Stomach (tissue), 4 donors: ENCODE measurements around the gene PDXDC1.

ENCODE experiments used
- POLR2A ChIP-seq, 4 donors: fragments of 450-650 bp; IDR thresholded peaks; one replicate each; pipeline ENCODE4 v1.6.1; 2016; ENCODE audit warnings: antibody characterized with exemption in 4 of 4, control low read depth in 2 of 4, mild to moderate bottlenecking in 1 of 4, moderate library complexity in 1 of 4
- TF ChIP-seq, protein P1 (sequence below), 7 experiments: fragments of 450-650 bp in 4 of 7; fragments of 200-600 bp in 3 of 7; sonication (generic) in 3 of 7; IDR thresholded peaks; one replicate each; pipeline ENCODE4 v1.5.1; 2016 to 2019; ENCODE audit warnings: antibody characterized with exemption in 7 of 7, control low read depth in 2 of 7, mild to moderate bottlenecking in 1 of 7

DNA sequence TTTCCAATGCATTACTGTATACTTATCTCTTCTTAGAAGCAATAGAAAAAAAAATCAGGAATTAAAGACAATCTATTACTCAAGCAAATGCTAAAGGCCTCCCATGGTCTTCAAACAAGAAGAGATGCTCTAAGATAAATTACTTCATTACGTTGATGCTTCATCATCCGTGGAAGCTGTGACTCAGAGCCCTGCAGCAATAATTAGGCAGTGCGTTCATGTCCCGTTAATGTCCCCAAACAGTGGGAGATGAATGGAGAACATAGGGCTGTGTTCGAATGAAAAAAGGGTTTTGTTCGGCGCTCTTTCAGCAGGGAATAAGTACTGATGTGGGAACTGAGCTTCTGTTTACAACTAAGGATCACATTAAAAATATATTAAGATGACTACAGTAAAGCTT is 15.9 kb upstream of the PDXDC1 start:
- TF ChIP-seq, protein P1, sequence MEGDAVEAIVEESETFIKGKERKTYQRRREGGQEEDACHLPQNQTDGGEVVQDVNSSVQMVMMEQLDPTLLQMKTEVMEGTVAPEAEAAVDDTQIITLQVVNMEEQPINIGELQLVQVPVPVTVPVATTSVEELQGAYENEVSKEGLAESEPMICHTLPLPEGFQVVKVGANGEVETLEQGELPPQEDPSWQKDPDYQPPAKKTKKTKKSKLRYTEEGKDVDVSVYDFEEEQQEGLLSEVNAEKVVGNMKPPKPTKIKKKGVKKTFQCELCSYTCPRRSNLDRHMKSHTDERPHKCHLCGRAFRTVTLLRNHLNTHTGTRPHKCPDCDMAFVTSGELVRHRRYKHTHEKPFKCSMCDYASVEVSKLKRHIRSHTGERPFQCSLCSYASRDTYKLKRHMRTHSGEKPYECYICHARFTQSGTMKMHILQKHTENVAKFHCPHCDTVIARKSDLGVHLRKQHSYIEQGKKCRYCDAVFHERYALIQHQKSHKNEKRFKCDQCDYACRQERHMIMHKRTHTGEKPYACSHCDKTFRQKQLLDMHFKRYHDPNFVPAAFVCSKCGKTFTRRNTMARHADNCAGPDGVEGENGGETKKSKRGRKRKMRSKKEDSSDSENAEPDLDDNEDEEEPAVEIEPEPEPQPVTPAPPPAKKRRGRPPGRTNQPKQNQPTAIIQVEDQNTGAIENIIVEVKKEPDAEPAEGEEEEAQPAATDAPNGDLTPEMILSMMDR (IDR thresholded peaks at IDR 0.05): no peak
- no peak for TF ChIP-seq POLR2A (IDR thresholded peaks at IDR 0.05)
